Mucosa of descending colon (tissue), 3 donors: ENCODE results near the gene DDAH1. TPM values are rescaled to one million over a fixed set of nuclear protein-coding genes. Genes with fewer than 3 reads are reported as not detected.

ENCODE experiments used
- ATAC-seq: fragments of 200-7000 bp; cut with Tn5 transposase; one replicate; pipeline ENCODE4 v1.9.1; 2020; ENCODE audit warnings: mild to moderate bottlenecking, moderate library complexity
- DNase-seq, 3 donors: peaks; one replicate each; pipeline ENCODE4 v3.0.0-alpha.2; 2020
- H3K36me3 ChIP-seq: fragments of 200-600 bp; one replicate; pipeline ENCODE4 v1.8.0; 2021; ENCODE audit warnings: low read depth, mild to moderate bottlenecking
- H3K4me1 ChIP-seq: fragments of 200-600 bp; one replicate; pipeline ENCODE4 v1.8.0; 2021; ENCODE audit warnings: low read depth, mild to moderate bottlenecking
- H3K4me3 ChIP-seq: fragments of 200-600 bp; one replicate; pipeline ENCODE4 v1.8.0; 2021; ENCODE audit warnings: mild to moderate bottlenecking
- H3K9me3 ChIP-seq: fragments of 200-600 bp; one replicate; pipeline ENCODE4 v1.8.0; 2021; ENCODE audit warnings: mild to moderate bottlenecking
- intact Hi-C, 2 donors: fragments of 100-400 bp; cut with DNase I in 1 of 2; cut with micrococcal nuclease in 1 of 2; formaldehyde crosslinking; loops; one replicate each; pipeline versions ENCODE4 v1.11.0 to v1.11.1; 2022; cut with DNase I, micrococcal nuclease
- total RNA-seq, 3 donors: library from RNA; stranded (reverse); fragmentation: NEBNext Ultra II Directional in 2 of 3; extraction: Animal tissue kit (Norgen Biotek cat#: 25700) in 2 of 3; gene quantifications; one replicate each; pipeline versions ENCODE4 v1.2.1 to v1.2.4, GENCODE V29; 2021 to 2023
- TF ChIP-seq, protein P1 (sequence below): fragments of 200-600 bp; IDR thresholded peaks from one replicate; pipeline ENCODE4 v1.8.0; 2022; ENCODE audit warnings: antibody characterized with exemption, mild to moderate bottlenecking
- donor health status: DM: no; HTN: no; CAD: no; lungs with moderate emphysema.
- donor health status: DM: no; HTN: no; CAD: no.
- donor health status: DM: no; HTN: yes; CAD: no.

DDAH1 gene
- total RNA-seq, 3 donors from 2014 or later = 45.9 to 86.3 (median 74.1) TPM

DNA sequence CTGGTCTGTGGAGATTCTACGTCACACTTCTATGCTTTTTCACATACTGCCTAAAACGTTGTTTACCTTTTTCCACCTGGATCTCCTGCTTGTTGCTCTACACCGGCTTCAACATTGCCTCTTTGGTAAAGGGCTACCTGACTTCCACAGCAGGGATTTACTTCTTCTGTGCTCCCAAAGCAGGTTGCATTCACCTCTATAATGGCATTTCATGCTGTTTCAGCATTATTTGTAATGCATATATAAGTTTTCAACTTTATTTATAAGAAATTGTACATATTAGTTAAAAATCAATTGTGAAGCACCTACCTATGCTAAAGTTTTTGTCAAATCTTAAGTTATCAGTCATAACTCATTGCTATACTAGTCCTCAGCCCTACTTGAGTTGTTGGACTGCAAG, 55.4 kb downstream of the DDAH1 start:
- Histone ChIP-seq H3K4me3 (no peak overlapping the region), H3K4me1 (peaks cover 9% of the 10 kb centered on the region), H3K36me3 (no peaks in the 10 kb centered on the region), H3K9me3 (no peaks in the 10 kb centered on the region)
- TF ChIP-seq, protein P1, sequence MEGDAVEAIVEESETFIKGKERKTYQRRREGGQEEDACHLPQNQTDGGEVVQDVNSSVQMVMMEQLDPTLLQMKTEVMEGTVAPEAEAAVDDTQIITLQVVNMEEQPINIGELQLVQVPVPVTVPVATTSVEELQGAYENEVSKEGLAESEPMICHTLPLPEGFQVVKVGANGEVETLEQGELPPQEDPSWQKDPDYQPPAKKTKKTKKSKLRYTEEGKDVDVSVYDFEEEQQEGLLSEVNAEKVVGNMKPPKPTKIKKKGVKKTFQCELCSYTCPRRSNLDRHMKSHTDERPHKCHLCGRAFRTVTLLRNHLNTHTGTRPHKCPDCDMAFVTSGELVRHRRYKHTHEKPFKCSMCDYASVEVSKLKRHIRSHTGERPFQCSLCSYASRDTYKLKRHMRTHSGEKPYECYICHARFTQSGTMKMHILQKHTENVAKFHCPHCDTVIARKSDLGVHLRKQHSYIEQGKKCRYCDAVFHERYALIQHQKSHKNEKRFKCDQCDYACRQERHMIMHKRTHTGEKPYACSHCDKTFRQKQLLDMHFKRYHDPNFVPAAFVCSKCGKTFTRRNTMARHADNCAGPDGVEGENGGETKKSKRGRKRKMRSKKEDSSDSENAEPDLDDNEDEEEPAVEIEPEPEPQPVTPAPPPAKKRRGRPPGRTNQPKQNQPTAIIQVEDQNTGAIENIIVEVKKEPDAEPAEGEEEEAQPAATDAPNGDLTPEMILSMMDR = no peak
- intact Hi-C loops = no loop called here
- DNase-seq (no peak), ATAC-seq (no peak)

DNA sequence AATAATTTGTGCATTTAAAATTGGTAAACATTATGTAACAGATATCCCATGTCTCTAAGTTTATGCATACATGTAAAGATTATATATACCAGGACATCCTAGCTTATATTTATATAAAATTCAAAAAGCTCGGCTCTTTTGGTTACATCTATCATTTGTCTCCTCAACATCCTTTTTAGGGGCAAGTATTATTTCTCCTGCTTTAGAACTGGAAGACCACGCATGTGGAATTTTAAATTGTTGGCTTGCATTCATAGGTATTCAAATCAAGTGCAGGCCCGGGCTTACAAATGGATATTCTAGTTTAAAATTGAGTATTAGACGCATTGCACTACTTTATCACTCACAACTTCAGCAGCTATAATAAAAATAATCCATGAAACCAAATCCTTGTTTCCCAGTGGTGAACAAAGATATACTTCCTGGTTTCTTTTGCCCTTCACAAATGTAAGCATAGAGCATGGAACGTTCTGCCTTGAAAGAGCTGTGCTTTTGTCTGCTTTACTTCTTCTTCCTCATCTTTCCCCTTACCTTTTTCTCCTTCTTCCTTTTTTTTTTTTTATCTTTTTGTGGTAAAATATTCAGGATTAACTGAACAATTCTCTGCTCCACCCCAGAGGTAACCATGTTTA, 57.1 kb downstream of the DDAH1 start:
- TF ChIP-seq, protein P1 = no peak
- H3K36me3 ChIP-seq = no peaks in the 10 kb centered on the region
- intact Hi-C loops = no loop called here
- no peaks in the 10 kb centered on the region for H3K9me3 ChIP-seq
- H3K4me1 ChIP-seq = peaks cover 9% of the 10 kb centered on the region
- DNase-seq (no peak), ATAC-seq (peak; percentile 46)
- H3K4me3 ChIP-seq = no peak overlapping the region

DNA sequence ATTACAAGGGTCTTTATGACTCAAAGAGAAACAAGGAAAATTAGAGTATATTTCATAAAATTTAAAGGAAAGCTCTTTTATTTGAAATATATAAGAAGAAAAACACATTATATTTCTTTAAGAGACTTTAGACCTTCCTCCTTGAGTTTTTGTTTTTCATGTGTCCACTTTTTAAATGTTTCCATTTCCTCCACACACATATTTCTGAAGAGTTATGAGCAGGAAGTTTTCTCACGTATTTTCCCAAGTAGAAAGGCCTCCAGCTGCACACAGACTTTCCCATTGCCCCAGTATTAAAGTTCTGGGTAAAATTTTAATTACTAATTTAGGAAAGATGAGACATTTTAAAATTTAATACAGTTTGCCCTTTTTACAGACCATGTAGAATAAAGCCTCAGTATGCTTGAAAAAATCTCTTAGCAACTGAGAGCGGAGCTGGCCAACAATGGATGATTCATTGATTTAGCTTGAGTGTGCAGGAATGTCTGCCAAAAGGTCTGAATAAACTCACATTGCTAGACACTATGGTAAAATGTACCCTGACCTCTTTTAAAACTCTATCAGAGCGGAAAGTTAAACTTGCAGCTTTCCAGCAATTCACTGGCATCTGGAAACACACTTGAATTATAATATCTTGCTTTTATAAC, 57.9 kb downstream of the DDAH1 start:
- DNase-seq (peak in 1 of 3 donors; percentile 67), ATAC-seq (peak; percentile 94)
- peaks cover 9% of the 10 kb centered on the region for H3K4me1 ChIP-seq
- TF ChIP-seq, protein P1 = no peak
- H3K4me3 ChIP-seq = no peak overlapping the region
- no peaks in the 10 kb centered on the region for H3K9me3 ChIP-seq
- intact Hi-C loops = no loop called here
- H3K36me3 ChIP-seq = no peaks in the 10 kb centered on the region

DNA sequence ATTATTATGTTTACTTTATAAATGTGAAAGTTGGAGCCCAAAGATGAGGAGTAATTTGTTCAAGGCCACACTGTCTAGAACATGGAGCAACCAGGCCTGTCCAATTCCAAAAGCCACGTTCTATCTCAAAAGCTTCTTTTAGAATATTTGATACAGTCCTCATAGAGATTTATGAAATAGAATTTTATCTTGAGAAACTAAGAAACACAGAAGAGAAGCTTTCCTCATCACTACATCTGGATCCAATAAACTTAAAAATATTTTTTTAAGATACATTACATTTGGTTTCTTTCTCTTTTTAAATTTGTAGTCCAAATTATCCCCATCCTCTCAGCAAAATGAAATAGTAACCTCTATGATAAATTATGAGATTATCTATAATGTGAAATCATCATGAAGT, 58.9 kb downstream of the DDAH1 start:
- intact Hi-C loops = no loop called here
- DNase-seq = no peak
- ATAC-seq = no peak
- TF ChIP-seq, protein P1 = no peak
- Histone ChIP-seq H3K4me3 (no peak overlapping the region), H3K4me1 (peaks cover 9% of the 10 kb centered on the region), H3K36me3 (no peaks in the 10 kb centered on the region), H3K9me3 (no peaks in the 10 kb centered on the region)

DNA sequence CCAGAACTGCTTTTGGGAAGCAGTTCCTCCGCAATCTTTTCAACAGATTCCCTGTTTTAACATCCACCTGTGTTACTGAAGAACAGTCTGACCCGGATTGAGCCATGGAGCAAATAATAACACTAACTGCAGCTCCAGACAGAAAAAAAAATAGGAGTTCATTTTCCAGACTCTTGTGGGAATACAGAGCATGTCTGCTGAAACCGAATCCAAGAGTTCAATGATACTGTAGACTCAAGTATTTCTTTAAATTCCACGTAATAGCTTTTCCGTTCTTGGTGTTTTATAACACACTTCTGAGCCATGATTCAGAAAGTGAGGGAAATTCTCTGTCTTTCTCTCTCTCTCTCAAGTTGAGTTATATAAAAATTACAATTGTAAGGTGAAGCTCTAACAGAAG, 60.6 kb downstream of the DDAH1 start:
- intact Hi-C loops = no loop called here
- ATAC-seq (no peak), DNase-seq (no peak)
- Histone ChIP-seq H3K4me1 (peaks cover 9% of the 10 kb centered on the region), H3K9me3 (no peaks in the 10 kb centered on the region), H3K36me3 (no peaks in the 10 kb centered on the region), H3K4me3 (no peak overlapping the region)
- TF ChIP-seq, protein P1 = no peak
